Activated gamma-delta T cell treated with Interleukin-2 at 50 U/mL for 16 hours (primary cell): Measurements from ENCODE around the gene HHIP.

Experiments
- DNase-seq: peaks from one replicate; pipeline ENCODE4 v3.0.0-alpha.2; 2020

Gene HHIP

GRCh38 chr4:144658015-144658567 is 12.1 kb downstream of the HHIP start:
- no peak for DNase-seq

GRCh38 chr4:144658903-144659302 is 12.9 kb downstream of the HHIP start:
- no peak for DNase-seq

- no peak for DNase-seq
Measured at GRCh38 chr4:144659447-144659846, 13.5 kb downstream of the HHIP start.

GRCh38 chr4:144663834-144664475 is 18.0 kb downstream of the HHIP start:
- DNase-seq: no peak

GRCh38 chr4:144666539-144667175 is 20.7 kb downstream of the HHIP start:
- DNase-seq: no peak

GRCh38 chr4:144667500-144667899 is 21.5 kb downstream of the HHIP start:
- DNase-seq: no peak

GRCh38 chr4:144670776-144671175 is 24.8 kb downstream of the HHIP start:
- DNase-seq: no peak

GRCh38 chr4:144674711-144675110 is 28.8 kb downstream of the HHIP start:
- no peak for DNase-seq

GRCh38 chr4:144681806-144682205 is 35.9 kb downstream of the HHIP start:
- no peak for DNase-seq

GRCh38 chr4:144683516-144683915 is 37.6 kb downstream of the HHIP start:
- DNase-seq: no peak

- DNase-seq: no peak
Measured at GRCh38 chr4:144685911-144686310, 40.0 kb downstream of the HHIP start.

- no peak for DNase-seq
Measured at GRCh38 chr4:144686921-144687320, 41.0 kb downstream of the HHIP start.

- no peak for DNase-seq
Measured at GRCh38 chr4:144687466-144687865, 41.5 kb downstream of the HHIP start.

- no peak for DNase-seq
Measured at GRCh38 chr4:144688035-144688569, 42.1 kb downstream of the HHIP start.

- no peak for DNase-seq
Measured at GRCh38 chr4:144689125-144689524, 43.2 kb downstream of the HHIP start.

GRCh38 chr4:144695721-144696120 is 49.8 kb downstream of the HHIP start:
- no peak for DNase-seq

GRCh38 chr4:144696376-144696775 is 50.4 kb downstream of the HHIP start:
- no peak for DNase-seq

GRCh38 chr4:144699565-144699964 is 53.6 kb downstream of the HHIP start:
- no peak for DNase-seq

- no peak for DNase-seq
Measured at GRCh38 chr4:144701683-144702233, 55.8 kb downstream of the HHIP start.

GRCh38 chr4:144703494-144703893 is 57.5 kb downstream of the HHIP start:
- no peak for DNase-seq

- DNase-seq: no peak
Measured at GRCh38 chr4:144705601-144706590, 59.9 kb downstream of the HHIP start.

- no peak for DNase-seq
Measured at GRCh38 chr4:144709159-144709558, 63.2 kb downstream of the HHIP start.
